Adrenal gland (tissue), 12 donors: ENCODE results near the gene USP7. TPM values are rescaled to one million over a fixed set of nuclear protein-coding genes. Genes with fewer than 3 reads are reported as not detected.

Source experiments
- DNase-seq, 7 donors: peaks; one replicate each; pipeline ENCODE4 v3.0.0-alpha.2; 2019 to 2020
- H3K27ac ChIP-seq, 5 donors: fragments of 200-600 bp; sonication (generic) in 4 of 5; 1 replicate in 3 of 5; 2 replicates in 2 of 5; pipeline versions ENCODE4 v1.5.1 to v1.8.0; 2016 to 2020; ENCODE audit warnings: mild to moderate bottlenecking in 1 of 5
- H3K27me3 ChIP-seq: fragments of 200-600 bp; 2 replicates; pipeline ENCODE4 v1.8.0; 2021
- H3K36me3 ChIP-seq, 2 donors: fragments of 200-600 bp; replicated peaks in 1 of 2; 1 replicate in 1 of 2; 2 replicates in 1 of 2; pipeline versions ENCODE4 v1.5.1 to v1.8.0; 2018 to 2022
- H3K4me1 ChIP-seq, 2 donors: fragments of 200-600 bp; replicated peaks in 1 of 2; 1 replicate in 1 of 2; 2 replicates in 1 of 2; pipeline versions ENCODE4 v1.5.1 to v1.8.0; 2018 to 2021
- H3K4me3 ChIP-seq, 4 donors: fragments of 200-600 bp; sonication (generic) in 3 of 4; one replicate each; pipeline ENCODE4 v1.5.1; 2016 to 2018
- H3K9me3 ChIP-seq, 3 donors: fragments of 200-600 bp; sonication (generic) in 1 of 3; replicated peaks in 1 of 3; 1 replicate in 2 of 3; 2 replicates in 1 of 3; pipeline versions ENCODE4 v1.5.1 to v1.8.0; 2016 to 2021
- CTCF ChIP-seq, 6 experiments: fragments of 450-650 bp in 4 of 6; fragments of 200-600 bp in 2 of 6; sonication (generic) in 1 of 6; IDR thresholded peaks; 1 replicate in 5 of 6; 2 replicates in 1 of 6; pipeline versions ENCODE4 v1.5.1 to v1.8.0; 2016 to 2021; ENCODE audit warnings: antibody characterized with exemption in 6 of 6, mild to moderate bottlenecking in 2 of 6, moderate library complexity in 1 of 6
- POLR2A ChIP-seq, 2 donors: fragments of 450-650 bp; IDR thresholded peaks; one replicate each; pipeline ENCODE4 v1.6.1; 2017; ENCODE audit warnings: antibody characterized with exemption in 2 of 2, mild to moderate bottlenecking in 2 of 2, moderate library complexity in 1 of 2
- WGBS, 4 donors: extraction: QIAGEN DNeasy Blood & Tissue Kit in 2 of 4; methylation state at CpG; one replicate each; pipeline versions ENCODE4 v1.1.5 to v1.1.7; 2013 to 2017; 5-methylcytosine and 5-hydroxymethylcytosine counted together
- intact Hi-C, 2 donors: fragments of 100-400 bp; cut with DNase I; formaldehyde crosslinking; loops; one replicate each; pipeline versions ENCODE4 v1.14.1 to v1.15.0; 2022 to 2023
- polyA plus RNA-seq, 3 donors: library from polyadenylated mRNA; stranded (reverse); fragments of 200-250 nt in 2 of 3; fragments of 350-450 nt in 1 of 3; fragmentation: Illumina TruSeq in 1 of 3; extraction: RNeasy Lipid Tissue Mini Kit (QIAGEN cat#74804) in 1 of 3; gene quantifications; one replicate each; pipeline ENCODE4 v1.2.3, GENCODE V29; 2013 to 2014
- total RNA-seq, 9 donors: library from RNA; depleted of rRNA in 4 of 9; stranded (reverse); fragments of >200 nt in 4 of 9; fragments of 120-200 nt in 1 of 9; fragmentation: NEBNext Ultra II Directional in 1 of 9; extraction: Animal tissue kit (Norgen Biotek cat#: 25700) in 1 of 9; gene quantifications; one replicate each; pipeline versions ENCODE4 v1.1.0 to v1.2.4, GENCODE V29; 2013 to 2023
- donor health status: healthy with polysubstance abuse.
- donor health status: Bipolar disorder and iron deficiency.
- donor health status: DM: yes; HTN: yes; CAD: no.
- donor health status: DM: no; HTN: no; CAD: no.
- donor health status: DM: no; HTN: no; CAD: no.
- donor health status: DM: yes; HTN: yes; CAD: no.

USP7 gene
- total and polyA plus RNA-seq, 12 donors = 23.7 to 121 (median 68.2) TPM

- 87 to 94% (median 92%) methylated on average over 4 to 7 of the region's 7 CpGs for WGBS, 4 donors
- H3K4me3 ChIP-seq = no peak overlapping the region
These were observed 11.4 kb downstream of the USP7 start for GRCh38 chr16:8952281-8952751.

GRCh38 chr16:8951447-8952280, 12.0 kb downstream of the USP7 start:
- H3K9me3 ChIP-seq = no peaks in the 10 kb centered on the region

More at GRCh38 chr16:8952281-8952751, 11.4 kb downstream of the USP7 start:
- TF ChIP-seq CTCF (IDR thresholded peaks at IDR 0.05) (no peak), POLR2A (IDR thresholded peaks at IDR 0.05) (no peak)
- Histone ChIP-seq H3K9me3 (no peaks in the 10 kb centered on the region), H3K4me1 (peaks cover 24 to 66% of the 10 kb centered on the region in 2 donors), H3K27me3 (no peaks in the 10 kb centered on the region), H3K36me3 (no peaks in the 10 kb centered on the region), H3K27ac (no peak overlapping the region)
- intact Hi-C loops = no loop called here
- DNase-seq = no peak

GRCh38 chr16:8950580-8951077, 13.1 kb downstream of the USP7 start:
- H3K4me3 ChIP-seq = no peak overlapping the region
- no peak overlapping the region for H3K27ac ChIP-seq
- WGBS, 4 donors = 77 to 89% (median 78%) methylated on average over 10 to 11 of the region's 11 CpGs
- no peaks in the 10 kb centered on the region for H3K27me3 ChIP-seq
- DNase-seq = no peak
- H3K9me3 ChIP-seq = no peaks in the 10 kb centered on the region
- no peaks in the 10 kb centered on the region for H3K36me3 ChIP-seq
- H3K4me1 ChIP-seq = peaks cover 9 to 63% of the 10 kb centered on the region in 2 donors
- TF ChIP-seq CTCF (IDR thresholded peaks at IDR 0.05) = no peak
- no peak for TF ChIP-seq POLR2A (IDR thresholded peaks at IDR 0.05)
- intact Hi-C loops = no loop called here

More at GRCh38 chr16:8951447-8952280, 12.0 kb downstream of the USP7 start:
- intact Hi-C loops = no loop called here
- 65 to 73% (median 67%) methylated on average over 14 of the region's 14 CpGs for WGBS, 4 donors
- Histone ChIP-seq H3K36me3 (no peaks in the 10 kb centered on the region), H3K27me3 (no peaks in the 10 kb centered on the region), H3K4me1 (peaks cover 19 to 64% of the 10 kb centered on the region in 2 donors), H3K4me3 (no peak overlapping the region), H3K27ac (no peak overlapping the region)
- DNase-seq = no peak
- TF ChIP-seq CTCF (IDR thresholded peaks at IDR 0.05) = no peak
- no peak for TF ChIP-seq POLR2A (IDR thresholded peaks at IDR 0.05)

GRCh38 chr16:8949536-8950418, 13.9 kb downstream of the USP7 start:
- Histone ChIP-seq H3K9me3 (no peaks in the 10 kb centered on the region), H3K27me3 (no peaks in the 10 kb centered on the region), H3K36me3 (no peaks in the 10 kb centered on the region), H3K4me1 (peaks cover 8 to 64% of the 10 kb centered on the region in 2 donors), H3K4me3 (no peak overlapping the region), H3K27ac (no peak overlapping the region)
- WGBS, 4 donors = 78 to 88% (median 83%) methylated on average over 6 of the region's 6 CpGs
- no peak for TF ChIP-seq CTCF (IDR thresholded peaks at IDR 0.05)
- TF ChIP-seq POLR2A (IDR thresholded peaks at IDR 0.05) = no peak
- no peak for DNase-seq
- intact Hi-C loops = no loop called here
